ENCODE measurements around the gene SHLD3.
"Not testable (repeated sequence)": the region's sequence is repeated elsewhere in the genome, so short reads cannot be mapped to it uniquely, and the experiment has no call there.

The SHLD3 gene

GRCh38 chr5:65624571-65625555 is at the start of gene SHLD3, which contains the start of gene TRAPPC13:
SHLD3 (plus strand) TSS chr5:65625027; CDS start chr5:65629588, 4,561 bp downstream.
TRAPPC13 (plus strand) TSS chr5:65625027; CDS start chr5:65625061, 34 bp downstream.
- DNase-seq = peak; percentile 87

- DNase-seq = no peak
These were observed 47.7 kb upstream of the SHLD3 start for GRCh38 chr5:65577141-65577540.

GRCh38 chr5:65588694-65589093 is 36.1 kb upstream of the SHLD3 start:
- no peak for DNase-seq

GRCh38 chr5:65601761-65602160 is 23.1 kb upstream of the SHLD3 start:
- not testable (repeated sequence) for DNase-seq

GRCh38 chr5:65611524-65611923 is 13.3 kb upstream of the SHLD3 start:
- no peak for DNase-seq

DNA sequence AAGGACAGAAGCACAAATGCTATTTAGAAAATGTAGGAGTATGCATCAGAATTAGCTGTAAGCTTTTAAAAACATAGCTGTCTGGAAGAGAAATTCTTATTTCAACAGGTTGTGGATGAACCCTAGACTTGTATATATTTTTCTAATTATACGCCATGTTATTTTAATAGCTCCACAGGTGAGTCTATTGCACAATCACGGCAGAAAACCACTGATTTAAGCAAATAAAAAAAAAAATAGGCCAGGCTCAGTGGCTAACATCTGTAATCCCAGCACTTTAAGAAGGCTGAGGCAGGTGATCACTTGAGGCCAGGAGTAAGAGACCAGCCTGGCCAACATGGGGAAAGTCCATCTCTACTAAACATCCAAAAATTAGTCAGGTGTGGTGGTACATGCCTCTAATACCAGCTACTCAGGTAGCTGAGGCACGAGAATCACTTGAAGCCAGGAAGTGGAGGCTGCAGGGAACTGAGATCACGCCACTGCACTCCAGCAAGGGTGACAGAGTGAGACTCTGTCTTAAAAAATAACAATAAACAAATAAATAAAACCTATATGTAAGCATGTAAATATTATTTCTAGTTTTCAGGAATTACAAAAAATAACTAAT is 12.4 kb upstream of the SHLD3 start:
- DNase-seq = no peak

DNA sequence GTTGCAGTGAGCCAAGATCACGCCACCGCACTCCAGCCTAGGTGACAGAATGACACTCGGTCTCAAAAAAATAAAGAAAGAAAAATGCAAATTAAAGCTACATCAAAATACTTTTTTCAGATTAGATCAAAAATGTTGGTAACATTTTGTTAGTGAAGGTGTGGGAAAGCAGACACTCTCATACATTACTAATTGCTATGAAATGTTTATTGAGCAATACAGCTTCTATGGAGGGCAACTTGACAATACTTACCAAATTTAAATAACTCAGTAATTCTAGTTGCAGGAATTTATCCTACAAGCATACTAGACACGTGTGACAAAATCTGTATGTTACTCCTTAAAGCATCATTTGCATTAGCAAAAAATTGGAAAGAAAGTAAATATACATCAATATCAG is 4.8 kb upstream of the SHLD3 start:
- DNase-seq = no peak

- DNase-seq = not testable (repeated sequence)
These were observed 2.9 kb upstream of the SHLD3 start for GRCh38 chr5:65621961-65622360.

DNA sequence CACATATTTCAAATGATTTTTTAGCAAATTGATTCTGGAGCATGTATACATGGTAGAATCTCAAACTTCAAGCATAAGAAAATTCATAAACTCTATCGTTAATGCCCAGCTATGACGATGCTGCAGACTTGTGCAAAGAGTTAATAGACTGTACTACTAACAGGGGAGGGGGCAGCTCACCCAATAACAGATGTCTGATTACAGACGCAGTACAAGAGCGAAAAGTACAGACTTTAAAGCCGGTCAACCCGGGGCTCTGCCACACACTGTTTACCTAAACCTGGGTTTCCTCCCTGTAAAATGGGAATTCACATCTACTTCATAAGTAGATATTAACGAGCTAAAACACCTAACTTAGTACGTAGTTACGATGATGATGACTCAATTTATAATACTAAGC is 1.3 kb upstream of the SHLD3 start:
- DNase-seq = no peak

DNA sequence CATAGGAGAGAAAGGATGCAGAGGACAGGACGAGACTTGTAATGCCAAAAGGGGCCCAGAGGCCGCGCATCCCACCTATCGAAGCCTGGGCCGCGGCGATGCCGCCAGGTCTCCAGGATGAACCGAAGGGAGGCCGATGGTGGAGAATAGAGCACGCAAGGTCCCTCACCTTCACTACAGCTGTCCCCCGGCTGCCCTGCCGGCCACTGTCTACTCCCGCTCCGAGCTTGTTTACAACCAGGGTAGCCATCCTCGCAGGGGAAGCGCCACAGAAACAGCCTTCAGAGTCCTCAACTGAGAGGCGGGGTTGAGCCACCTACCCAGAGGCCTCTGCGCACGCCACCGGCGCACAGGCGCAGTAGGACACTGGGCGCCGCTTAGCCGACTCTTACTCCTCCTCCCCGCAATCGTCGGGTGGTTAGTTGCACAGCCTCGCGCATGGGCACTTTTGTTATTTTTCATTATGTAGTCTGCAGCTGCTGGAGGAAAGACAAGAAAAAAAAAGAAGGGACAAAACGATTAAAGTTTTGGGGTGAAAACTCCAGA is 729 bp upstream of the SHLD3 start, which contains the start of gene TRIM23:
TSS of gene TRIM23 (minus strand) at position 309 of the 546 bp plus-strand sequence. CDS start at position 250, 59 bp downstream.
- DNase-seq = peak; percentile 93

DNA sequence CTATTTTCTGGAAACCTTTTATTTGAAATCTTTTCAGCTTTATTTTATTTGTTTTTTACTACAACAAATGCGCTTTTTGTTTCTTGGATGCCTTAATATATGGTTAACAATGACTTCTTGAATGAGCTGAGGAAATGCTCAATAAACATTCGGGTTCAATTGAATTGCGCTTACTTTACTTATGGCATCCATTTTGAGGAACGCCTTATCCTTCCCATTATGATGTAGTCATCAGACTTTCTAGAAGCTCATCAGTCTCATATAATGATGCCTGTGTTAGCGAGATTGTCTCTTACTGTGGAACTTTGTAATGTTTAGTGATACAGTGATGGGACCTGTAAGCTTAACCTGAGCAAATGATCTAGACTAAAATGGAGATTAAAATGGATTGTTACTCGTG is 916 bp downstream of the SHLD3 start:
- DNase-seq = no peak

- no peak for DNase-seq
These were observed 6.2 kb downstream of the SHLD3 start for GRCh38 chr5:65630981-65631380.

GRCh38 chr5:65640240-65640639 is 15.4 kb downstream of the SHLD3 start:
- no peak for DNase-seq

DNA sequence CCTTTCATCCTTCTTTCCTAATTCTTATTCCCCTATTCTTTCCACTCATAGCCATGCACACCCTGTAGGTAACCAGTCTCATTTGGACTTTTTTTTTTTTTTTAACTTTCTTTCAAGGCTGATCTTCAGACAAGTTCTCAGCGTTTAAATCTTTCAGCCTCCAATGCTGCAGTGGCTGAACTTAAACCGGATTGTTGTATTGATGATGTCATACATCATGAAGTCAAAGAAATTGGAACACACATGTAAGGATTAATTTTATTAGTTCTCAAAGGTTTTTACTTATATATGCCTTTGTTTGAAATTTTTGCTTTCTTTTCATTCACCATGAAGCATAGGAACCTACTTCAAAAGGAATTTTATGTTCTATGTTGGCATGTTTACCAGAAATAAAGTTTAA is 22.1 kb downstream of the SHLD3 start:
- no peak for DNase-seq

- no peak for DNase-seq
These were observed 23.1 kb downstream of the SHLD3 start for GRCh38 chr5:65647941-65648340.

- DNase-seq = no peak
These were observed 26.3 kb downstream of the SHLD3 start for GRCh38 chr5:65651144-65651543.

GRCh38 chr5:65654713-65655112 is 29.9 kb downstream of the SHLD3 start:
- DNase-seq = no peak

DNA sequence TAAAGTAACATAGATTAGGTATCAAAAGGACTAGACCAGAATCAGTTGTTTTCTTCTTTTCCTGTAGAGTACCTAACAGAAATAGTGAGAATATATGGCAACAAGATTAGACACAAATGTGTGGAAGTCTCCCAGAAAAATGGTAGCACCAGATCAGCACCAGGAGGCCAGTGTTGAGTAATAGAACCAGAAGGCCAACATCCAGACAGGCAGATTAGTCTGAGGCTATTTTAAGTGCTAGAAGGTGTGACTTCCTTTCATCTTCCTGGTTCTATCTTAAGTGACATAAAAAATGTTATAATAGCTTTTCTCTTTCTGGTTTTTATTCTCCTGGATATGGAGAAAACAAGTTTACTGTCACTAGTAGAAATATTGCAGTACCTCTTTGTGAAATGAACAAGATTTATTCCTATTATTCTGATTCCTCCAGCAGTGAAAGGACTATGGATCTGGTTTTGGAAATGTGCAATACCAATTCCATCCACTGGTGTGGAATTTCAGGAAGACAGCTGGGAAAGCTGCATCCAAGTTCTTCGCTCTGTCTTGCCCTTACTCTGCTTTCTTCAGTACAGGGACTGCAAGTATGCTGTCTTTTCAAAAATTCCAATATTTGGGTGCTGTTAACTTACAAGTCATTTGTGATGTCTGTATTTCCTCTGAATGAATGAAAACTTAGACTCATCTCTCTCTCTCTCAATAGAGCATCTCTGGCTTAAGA is 39.1 kb downstream of the SHLD3 start:
- DNase-seq = no peak

GRCh38 chr5:65668696-65669095 is 43.9 kb downstream of the SHLD3 start:
- no peak for DNase-seq

- DNase-seq = no peak
These were observed 48.0 kb downstream of the SHLD3 start for GRCh38 chr5:65672796-65673195.

DNA sequence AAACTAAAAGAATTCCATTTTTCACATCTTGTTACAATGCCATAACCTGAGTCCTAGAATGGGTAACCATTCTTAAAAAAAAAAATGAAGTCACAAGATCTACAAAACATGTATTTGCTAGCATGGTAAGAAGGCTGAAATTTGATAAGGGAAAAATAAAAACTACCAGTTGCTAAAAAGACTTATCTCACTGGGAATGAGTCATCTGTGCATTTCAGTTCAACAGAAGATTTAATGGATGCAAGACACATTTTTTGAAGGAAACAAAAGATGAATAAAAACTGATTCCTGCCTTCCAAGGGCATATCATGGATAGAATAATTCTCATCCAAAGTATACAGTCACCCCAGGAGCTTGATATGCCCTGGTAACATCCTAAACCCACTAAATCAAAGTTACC is 49.9 kb downstream of the SHLD3 start:
- DNase-seq = no peak

DNA sequence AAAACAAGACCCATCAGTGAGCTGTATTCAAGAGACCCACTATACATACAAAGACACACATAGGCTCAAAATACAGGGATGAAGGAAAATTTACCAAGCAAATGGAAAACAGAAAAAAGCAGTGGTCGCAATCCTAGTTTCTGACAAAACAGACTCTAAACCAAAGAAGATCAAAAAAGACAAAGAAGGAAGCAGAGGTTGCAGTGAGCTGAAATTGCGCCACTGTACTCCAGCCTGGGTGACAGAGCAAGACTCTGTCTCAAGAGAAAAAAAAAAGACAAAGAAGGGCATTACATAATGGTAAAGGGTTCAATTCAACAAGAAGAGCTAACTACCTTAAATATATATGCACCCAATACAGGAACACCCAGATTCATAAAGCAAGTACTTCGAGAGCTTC is 51.2 kb downstream of the SHLD3 start:
- DNase-seq = not testable (repeated sequence)
